K562 (cell line): Measurements from ENCODE around the gene ZNF219. TPM values are rescaled to one million over a fixed set of nuclear protein-coding genes. Genes with fewer than 3 reads are reported as not detected.

ENCODE experiments used
- C11orf30 ChIP-seq: fragments of 450-650 bp; IDR thresholded peaks from 2 replicates; pipeline ENCODE4 v1.6.1; 2016; ENCODE audit warnings: low read depth, mild to moderate bottlenecking
- CREBBP ChIP-seq: IDR thresholded peaks from one replicate; pipeline ENCODE4 v1.6.1; 2012; ENCODE audit warnings: low read depth, mild to moderate bottlenecking, control low read depth, inconsistent platforms, low read length
- CREM ChIP-seq: IDR thresholded peaks from 2 replicates; pipeline ENCODE4 v1.6.1; 2014; ENCODE audit warnings: antibody characterized with exemption, low read depth
- KLF6 ChIP-seq: fragments of 250-450 bp; sonication (Bioruptor Pico); IDR thresholded peaks from 2 replicates; pipeline ENCODE4 v1.4.0; 2020; ENCODE audit warnings: mild to moderate bottlenecking, moderate library complexity, borderline replicate concordance
- MAFF ChIP-seq: IDR thresholded peaks from 2 replicates; pipeline ENCODE4 v1.6.1; 2012; ENCODE audit warnings: low read length, improper control_type of control experiment
- SMC3 ChIP-seq: conservative IDR thresholded peaks from 2 replicates; pipeline ENCODE4 v1.6.1; 2011; ENCODE audit warnings: low read depth, low read length, improper control_type of control experiment; ENCODE audit not compliant: insufficient read depth
- STAG1 ChIP-seq: sonication (generic); formaldehyde crosslinking; IDR thresholded peaks from 2 replicates; pipeline ENCODE4 v1.5.0; 2020; ENCODE audit warnings: missing genetic modification reagents, borderline replicate concordance
- ZNF175 ChIP-seq: fragments of 200-800 bp; sonication (Bioruptor generic); IDR thresholded peaks from 2 replicates; pipeline ENCODE4 v1.6.1; 2016; ENCODE audit warnings: low read depth, mild to moderate bottlenecking, missing genetic modification characterization, missing compliant biosample characterization
- ZNF239 ChIP-seq: fragments of 250-450 bp; sonication (Bioruptor Pico); IDR thresholded peaks from 2 replicates; pipeline ENCODE4 v1.4.0; 2020; ENCODE audit warnings: mild to moderate bottlenecking
- ZNF395 ChIP-seq: fragments of 200-800 bp; sonication (Bioruptor generic); IDR thresholded peaks from 2 replicates; pipeline ENCODE4 v1.6.1; 2017; ENCODE audit warnings: missing genetic modification characterization, missing compliant biosample characterization
- polyA plus RNA-seq, 8 experiments: library from polyadenylated mRNA; depleted of rRNA in 4 of 8; stranded (reverse) in 5 of 8; unstranded in 3 of 8; fragments of >200 nt; fragmentation: Nextera tagmentation in 2 of 8; fragmentation: Illumina TruSeq in 1 of 8; extraction: Ambion mirVana in 2 of 8; extraction: Trizol in 1 of 8; gene quantifications; 2 replicates each; pipeline versions ENCODE4 v1.2.1 to v1.2.3, GENCODE V29; 2011 to 2014; ENCODE audit warnings: inconsistent platforms in 1 of 8, missing spikeins in 1 of 8
- total RNA-seq, 7 experiments: library from RNA; depleted of rRNA in 6 of 7; stranded (reverse); fragments of >200 nt in 6 of 7; fragmentation: Illumina TruSeq in 2 of 7; extraction: Trizol in 2 of 7; gene quantifications; 2 replicates each; pipeline versions ENCODE4 v1.2.1 to v1.2.3, GENCODE V29; 2011 to 2021; ENCODE audit warnings: low replicate concordance in 1 of 7
- TF ChIP-seq, protein P1 (sequence below), 2 experiments: fragments of 450-650 bp; formaldehyde crosslinking in 1 of 2; IDR thresholded peaks; 2 replicates each; pipeline versions ENCODE4 v1.4.0 to v1.6.1; 2014 to 2020; ENCODE audit warnings: mild to moderate bottlenecking in 2 of 2, borderline replicate concordance in 1 of 2, low read depth in 1 of 2
- TF ChIP-seq, protein P2 (sequence below): sonication (generic); formaldehyde crosslinking; IDR thresholded peaks from 2 replicates; pipeline ENCODE4 v1.8.0; 2022; ENCODE audit warnings: mild to moderate bottlenecking, missing genetic modification reagents

The ZNF219 gene
- total and polyA plus RNA-seq, 9 of the 15 experiments (the other 6 are each of a cell fraction or from before 2014, with no cell fraction given) = 0.29 to 10.6 (median 2.8) TPM

DNA sequence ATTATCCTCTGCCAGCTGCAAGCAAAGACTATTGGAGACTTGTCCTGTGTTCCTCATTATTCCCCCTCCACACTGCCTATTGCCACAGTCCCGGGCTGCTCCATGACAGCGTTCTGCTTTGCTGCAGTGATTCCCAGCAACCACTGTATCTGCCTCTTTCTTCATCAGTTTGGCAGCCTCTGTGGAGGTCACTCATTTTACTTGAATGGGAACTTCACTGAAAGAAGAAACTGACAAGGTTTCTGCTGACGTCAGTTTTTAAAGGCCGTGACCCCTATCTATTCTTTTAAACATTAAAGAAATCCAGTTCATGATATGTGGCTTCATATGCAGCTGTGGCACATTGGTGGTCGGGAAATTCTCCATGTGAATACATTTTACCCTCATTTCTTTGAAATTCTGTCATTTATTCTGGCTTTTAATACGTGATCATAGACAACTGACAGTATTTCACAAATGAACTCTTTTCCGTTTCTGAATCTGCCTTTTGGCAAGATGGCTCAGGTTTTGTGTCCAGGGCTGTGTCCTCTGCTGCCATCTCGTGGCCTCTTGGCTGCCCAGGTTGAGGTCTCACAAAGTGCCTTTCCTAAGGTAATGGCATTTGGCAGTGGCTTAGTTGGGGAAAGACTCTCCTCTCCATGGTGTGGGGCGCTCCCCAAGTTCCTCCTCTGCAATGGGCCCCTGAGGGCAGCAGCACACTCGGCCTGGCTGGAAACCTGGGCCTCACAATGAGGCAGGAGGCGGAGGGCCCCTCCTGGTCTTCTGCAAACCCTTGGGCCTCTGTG is 8.2 kb upstream of the ZNF219 start (continued):
- TF ChIP-seq, protein P1, sequence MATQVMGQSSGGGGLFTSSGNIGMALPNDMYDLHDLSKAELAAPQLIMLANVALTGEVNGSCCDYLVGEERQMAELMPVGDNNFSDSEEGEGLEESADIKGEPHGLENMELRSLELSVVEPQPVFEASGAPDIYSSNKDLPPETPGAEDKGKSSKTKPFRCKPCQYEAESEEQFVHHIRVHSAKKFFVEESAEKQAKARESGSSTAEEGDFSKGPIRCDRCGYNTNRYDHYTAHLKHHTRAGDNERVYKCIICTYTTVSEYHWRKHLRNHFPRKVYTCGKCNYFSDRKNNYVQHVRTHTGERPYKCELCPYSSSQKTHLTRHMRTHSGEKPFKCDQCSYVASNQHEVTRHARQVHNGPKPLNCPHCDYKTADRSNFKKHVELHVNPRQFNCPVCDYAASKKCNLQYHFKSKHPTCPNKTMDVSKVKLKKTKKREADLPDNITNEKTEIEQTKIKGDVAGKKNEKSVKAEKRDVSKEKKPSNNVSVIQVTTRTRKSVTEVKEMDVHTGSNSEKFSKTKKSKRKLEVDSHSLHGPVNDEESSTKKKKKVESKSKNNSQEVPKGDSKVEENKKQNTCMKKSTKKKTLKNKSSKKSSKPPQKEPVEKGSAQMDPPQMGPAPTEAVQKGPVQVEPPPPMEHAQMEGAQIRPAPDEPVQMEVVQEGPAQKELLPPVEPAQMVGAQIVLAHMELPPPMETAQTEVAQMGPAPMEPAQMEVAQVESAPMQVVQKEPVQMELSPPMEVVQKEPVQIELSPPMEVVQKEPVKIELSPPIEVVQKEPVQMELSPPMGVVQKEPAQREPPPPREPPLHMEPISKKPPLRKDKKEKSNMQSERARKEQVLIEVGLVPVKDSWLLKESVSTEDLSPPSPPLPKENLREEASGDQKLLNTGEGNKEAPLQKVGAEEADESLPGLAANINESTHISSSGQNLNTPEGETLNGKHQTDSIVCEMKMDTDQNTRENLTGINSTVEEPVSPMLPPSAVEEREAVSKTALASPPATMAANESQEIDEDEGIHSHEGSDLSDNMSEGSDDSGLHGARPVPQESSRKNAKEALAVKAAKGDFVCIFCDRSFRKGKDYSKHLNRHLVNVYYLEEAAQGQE (IDR thresholded peaks at IDR 0.05; ENCODE audit: borderline replicate concordance) = peak; percentile 59; the same call in 1 of the 2 replicates
- TF ChIP-seq, protein P1 (CRISPR knock-in tag; IDR thresholded peaks at IDR 0.05; ENCODE audit: low read depth) = no peak
- TF ChIP-seq CREM = peak; percentile 4; the same call in 1 of the 2 replicates
- TF ChIP-seq ZNF175 = 0 out of 2 replicates have a peak, but pooled peaks have one; percentile 16
- no peak for TF ChIP-seq STAG1 (CRISPR knock-in tag)
- TF ChIP-seq MAFF = peak; percentile 58
- TF ChIP-seq, protein P2, sequence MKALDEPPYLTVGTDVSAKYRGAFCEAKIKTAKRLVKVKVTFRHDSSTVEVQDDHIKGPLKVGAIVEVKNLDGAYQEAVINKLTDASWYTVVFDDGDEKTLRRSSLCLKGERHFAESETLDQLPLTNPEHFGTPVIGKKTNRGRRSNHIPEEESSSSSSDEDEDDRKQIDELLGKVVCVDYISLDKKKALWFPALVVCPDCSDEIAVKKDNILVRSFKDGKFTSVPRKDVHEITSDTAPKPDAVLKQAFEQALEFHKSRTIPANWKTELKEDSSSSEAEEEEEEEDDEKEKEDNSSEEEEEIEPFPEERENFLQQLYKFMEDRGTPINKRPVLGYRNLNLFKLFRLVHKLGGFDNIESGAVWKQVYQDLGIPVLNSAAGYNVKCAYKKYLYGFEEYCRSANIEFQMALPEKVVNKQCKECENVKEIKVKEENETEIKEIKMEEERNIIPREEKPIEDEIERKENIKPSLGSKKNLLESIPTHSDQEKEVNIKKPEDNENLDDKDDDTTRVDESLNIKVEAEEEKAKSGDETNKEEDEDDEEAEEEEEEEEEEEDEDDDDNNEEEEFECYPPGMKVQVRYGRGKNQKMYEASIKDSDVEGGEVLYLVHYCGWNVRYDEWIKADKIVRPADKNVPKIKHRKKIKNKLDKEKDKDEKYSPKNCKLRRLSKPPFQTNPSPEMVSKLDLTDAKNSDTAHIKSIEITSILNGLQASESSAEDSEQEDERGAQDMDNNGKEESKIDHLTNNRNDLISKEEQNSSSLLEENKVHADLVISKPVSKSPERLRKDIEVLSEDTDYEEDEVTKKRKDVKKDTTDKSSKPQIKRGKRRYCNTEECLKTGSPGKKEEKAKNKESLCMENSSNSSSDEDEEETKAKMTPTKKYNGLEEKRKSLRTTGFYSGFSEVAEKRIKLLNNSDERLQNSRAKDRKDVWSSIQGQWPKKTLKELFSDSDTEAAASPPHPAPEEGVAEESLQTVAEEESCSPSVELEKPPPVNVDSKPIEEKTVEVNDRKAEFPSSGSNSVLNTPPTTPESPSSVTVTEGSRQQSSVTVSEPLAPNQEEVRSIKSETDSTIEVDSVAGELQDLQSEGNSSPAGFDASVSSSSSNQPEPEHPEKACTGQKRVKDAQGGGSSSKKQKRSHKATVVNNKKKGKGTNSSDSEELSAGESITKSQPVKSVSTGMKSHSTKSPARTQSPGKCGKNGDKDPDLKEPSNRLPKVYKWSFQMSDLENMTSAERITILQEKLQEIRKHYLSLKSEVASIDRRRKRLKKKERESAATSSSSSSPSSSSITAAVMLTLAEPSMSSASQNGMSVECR (CRISPR knock-in tag) = no peak
- no peak for TF ChIP-seq CREBBP
- TF ChIP-seq C11orf30 = peak; percentile 84
- TF ChIP-seq ZNF395 (CRISPR knock-in tag) = peak; percentile 74; the same call in 1 of the 2 replicates
- TF ChIP-seq SMC3 = peak; percentile 58
- TF ChIP-seq ZNF239 = 0 out of 2 replicates have a peak, but pooled peaks have one; percentile 20
- peak; percentile 51; the same call in 1 of the 2 replicates for TF ChIP-seq KLF6 (CRISPR knock-in tag)
